ENCODE data around the gene GDF15.
A peak's percentile ranks its signal among the peaks of the same experiment; 100 is the strongest.
"Not testable (repeated sequence)": the region's sequence is repeated elsewhere in the genome, so short reads cannot be mapped to it uniquely, and the experiment has no call there.

GDF15 gene

GRCh38 chr19:18385675-18386542 is at the start of gene GDF15:
Gene GDF15 (plus strand): TSS chr19:18386158. CDS start chr19:18386190, 32 bp downstream.
- DNase-seq, result peak; percentile 46

DNA sequence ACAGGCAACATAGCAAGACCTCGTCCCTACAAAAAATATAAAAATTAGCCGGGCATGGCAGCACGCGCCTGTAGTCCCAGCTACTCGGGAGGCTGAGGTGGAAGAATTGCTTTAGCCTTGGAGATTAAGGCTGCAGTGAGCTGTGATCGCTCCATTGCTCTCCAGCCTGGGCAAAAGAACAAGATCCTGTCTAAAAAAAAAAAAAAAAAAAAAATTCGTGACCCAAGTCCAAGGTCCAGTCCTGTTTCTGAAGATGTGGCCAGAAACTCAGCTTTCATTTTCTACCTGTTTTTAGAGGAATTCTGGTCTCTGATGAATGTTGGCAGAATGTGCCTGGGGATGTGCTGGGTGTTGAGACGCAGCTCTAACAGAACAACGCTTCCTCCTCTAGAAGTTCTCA is 47.4 kb upstream of the GDF15 start:
- no peak for DNase-seq

DNA sequence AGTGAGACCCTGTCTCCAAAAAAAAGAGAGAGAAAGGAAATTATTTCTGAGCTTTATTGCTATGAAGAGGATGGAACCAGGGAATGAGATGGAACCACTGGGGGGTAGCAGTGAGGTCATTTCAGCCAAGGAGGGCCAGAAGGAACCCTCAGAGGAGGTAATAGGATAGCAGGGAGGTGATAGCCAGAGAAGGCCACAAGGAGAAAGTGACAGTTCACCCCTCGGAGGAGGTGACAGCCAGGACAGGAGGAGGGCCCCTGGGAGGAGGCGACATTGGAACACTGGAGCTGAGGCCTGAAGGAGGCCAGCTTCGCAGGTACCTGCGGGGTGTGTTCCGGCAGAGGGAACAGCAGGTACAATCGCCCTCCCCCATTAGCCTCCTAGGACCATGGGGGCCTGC is 46.2 kb upstream of the GDF15 start:
- no peak for DNase-seq

- peak; percentile 80 for DNase-seq
These were observed 45.6 kb upstream of the GDF15 start, which contains the start of gene PGPEP1 for GRCh38 chr19:18340190-18340989. Gene PGPEP1 (plus strand): TSS chr19:18340598. CDS start chr19:18340682, 84 bp downstream.

- DNase-seq, result peak; percentile 50
These were observed 44.7 kb upstream of the GDF15 start for GRCh38 chr19:18340990-18341868.

GRCh38 chr19:18342090-18342632 is 43.8 kb upstream of the GDF15 start:
- DNase-seq, result no peak

DNA sequence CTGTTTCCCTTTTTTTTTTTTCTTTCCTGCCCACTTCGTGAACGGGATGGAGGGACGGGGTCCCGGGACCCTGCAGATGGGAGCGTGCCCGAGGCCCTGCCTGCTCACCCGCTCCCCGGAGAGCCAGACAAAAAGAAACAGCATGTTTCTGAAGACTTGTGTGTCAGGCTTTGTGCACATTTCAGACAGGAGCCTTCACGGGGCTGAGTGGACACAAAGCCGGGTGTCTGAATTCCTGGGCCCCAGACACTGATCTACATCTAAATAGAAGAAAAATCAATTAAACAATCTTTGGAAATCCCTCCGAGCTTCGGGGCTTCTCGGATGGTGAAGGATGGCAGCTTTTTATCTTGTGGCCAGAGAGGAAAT is 41.4 kb upstream of the GDF15 start:
- DNase-seq, result no peak

GRCh38 chr19:18345296-18345695 is 40.7 kb upstream of the GDF15 start:
- no peak for DNase-seq

GRCh38 chr19:18346091-18346490 is 39.9 kb upstream of the GDF15 start:
- no peak for DNase-seq

DNA sequence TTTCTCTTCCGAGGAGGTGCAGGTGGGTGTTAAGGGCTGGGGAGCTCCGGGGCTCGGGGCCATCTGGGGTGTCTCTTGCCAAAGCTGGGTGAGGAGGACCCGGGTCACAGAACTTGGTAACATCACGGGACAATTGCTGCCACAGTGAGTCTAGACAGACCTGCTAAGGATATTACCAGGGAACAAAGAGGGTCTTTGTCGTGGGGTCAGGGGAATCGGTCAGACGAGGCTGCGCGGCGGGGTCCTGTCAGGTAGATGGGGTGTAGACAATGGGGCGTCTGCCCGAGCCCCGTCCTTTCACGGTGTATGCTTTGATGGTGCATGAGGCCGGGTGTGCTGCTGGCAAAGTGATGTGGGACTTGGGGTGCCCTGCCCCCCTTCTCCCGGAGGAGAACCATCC is 37.8 kb upstream of the GDF15 start:
- no peak for DNase-seq

GRCh38 chr19:18348818-18349339 is 37.1 kb upstream of the GDF15 start:
- not testable (repeated sequence) for DNase-seq

- DNase-seq, result peak; percentile 52
These were observed 36.3 kb upstream of the GDF15 start for GRCh38 chr19:18349524-18350128.

DNA sequence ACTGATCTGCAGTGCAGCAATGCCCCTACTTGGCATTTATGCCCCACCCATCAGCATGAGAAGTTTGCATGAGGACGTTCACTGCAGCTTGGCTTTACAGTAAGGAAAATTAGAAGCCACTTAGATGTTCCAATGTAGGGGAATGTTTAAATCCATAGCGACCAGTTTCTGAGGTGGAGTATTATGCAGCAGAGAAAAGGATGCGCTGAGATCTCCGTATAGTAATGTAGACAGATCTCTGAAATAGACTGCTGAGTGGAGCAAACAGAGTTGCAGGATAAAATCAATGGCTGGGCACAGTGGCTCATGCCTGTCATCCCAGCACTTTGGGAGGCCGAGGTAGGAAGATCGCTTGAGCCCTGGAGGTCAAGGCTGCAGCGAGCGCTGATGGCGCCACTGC is 35.5 kb upstream of the GDF15 start:
- no peak for DNase-seq

GRCh38 chr19:18351544-18351943 is 34.4 kb upstream of the GDF15 start:
- DNase-seq, result no peak

- DNase-seq, result no peak
These were observed 32.5 kb upstream of the GDF15 start for GRCh38 chr19:18353378-18354005.

GRCh38 chr19:18354743-18355142 is 31.2 kb upstream of the GDF15 start:
- not testable (repeated sequence) for DNase-seq

GRCh38 chr19:18357041-18357440 is 28.9 kb upstream of the GDF15 start:
- no peak for DNase-seq

DNA sequence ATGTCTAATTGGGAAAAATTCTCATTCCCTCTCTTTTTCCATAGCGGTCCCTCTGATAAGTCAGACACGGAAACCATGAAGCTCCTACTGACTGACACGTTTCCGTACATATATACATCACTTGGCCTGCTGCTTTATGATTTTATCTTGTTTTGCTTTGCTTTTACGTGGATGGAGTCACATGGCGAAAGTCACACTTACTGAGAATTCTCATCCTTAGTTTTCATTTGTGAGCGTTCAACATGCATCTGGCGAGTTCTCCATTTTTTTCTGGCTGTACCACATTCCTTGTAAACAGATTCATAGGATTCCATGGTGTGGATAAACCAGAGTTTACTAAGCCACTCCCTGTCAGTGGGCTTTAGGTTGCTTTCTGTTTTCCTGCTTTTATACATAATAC is 24.3 kb upstream of the GDF15 start:
- no peak for DNase-seq

DNA sequence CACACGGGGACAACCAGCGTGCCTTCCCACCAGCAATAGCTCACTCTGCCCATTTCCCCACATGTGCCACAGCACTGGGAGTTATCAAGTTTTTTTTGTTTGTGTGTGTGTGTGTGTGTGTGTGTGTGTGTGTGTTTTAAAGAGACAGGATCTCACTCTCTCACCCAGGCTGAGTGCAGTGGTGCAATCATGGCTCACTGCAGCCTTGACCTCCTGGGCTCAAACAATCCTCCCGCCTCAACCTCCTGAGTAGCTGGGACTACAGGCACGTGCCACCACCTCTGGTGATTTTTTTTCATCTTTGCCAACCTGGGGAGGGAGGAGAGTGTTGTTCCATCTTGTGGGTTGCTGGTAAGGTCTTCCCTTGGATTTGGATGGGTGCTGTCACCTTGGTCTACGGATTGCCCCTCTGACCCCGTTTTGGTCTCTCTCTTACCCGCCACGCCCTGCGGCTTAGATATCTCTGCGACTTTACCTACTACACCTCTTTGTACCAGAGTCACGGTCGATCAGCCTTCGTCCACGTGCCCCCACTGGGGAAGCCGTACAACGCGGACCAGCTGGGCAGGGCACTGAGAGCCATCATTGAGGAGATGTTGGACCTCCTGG is 22.9 kb upstream of the GDF15 start:
- no peak for DNase-seq

GRCh38 chr19:18363787-18364186 is 22.2 kb upstream of the GDF15 start:
- no peak for DNase-seq

DNA sequence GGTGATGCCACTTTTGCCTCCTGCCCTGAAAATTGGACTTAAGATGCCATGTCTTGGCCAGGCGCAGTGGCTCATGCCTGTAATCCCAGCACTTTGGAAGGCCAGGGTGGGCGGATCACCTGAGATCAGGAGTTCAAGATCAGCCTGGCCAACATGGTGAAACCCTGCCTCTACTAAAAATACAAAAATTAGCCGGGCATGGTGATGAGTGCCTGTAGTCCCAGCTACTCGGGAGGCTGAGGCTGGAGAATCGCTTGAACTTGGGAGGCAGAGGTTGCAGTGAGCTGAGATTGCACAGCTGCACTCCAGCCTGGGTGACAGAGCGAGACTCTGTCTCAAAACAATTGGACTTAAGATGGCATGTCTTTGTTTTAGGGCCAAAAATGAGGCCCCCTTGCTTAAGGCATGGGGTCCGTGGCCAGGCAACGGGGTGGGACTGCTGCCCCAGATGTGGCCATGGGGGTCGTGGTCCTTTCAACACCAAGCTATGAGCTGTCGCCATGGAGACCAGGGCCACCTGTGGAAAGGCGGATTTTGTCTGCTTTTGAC is 21.6 kb upstream of the GDF15 start:
- not testable (repeated sequence) for DNase-seq
